ENCODE data around the gene RPS27L. TPM values are rescaled to one million over a fixed set of nuclear protein-coding genes. Genes with fewer than 3 reads are reported as not detected.
A peak's percentile ranks its signal among the peaks of the same experiment; 100 is the strongest.

Gene RPS27L
- polyA plus RNA-seq, 2 of the 4 experiments (the other 2 are of a cell fraction): 609 to 748 TPM

GRCh38 chr15:63185206-63185605 is 27.9 kb upstream of the RPS27L start:
- DNase-seq (ENCODE audit: low read depth in 1 of 2, low spot score in 1 of 2) (no peak), ATAC-seq (no peak), FAIRE-seq (no peak)
- H3K4me2 ChIP-seq: peak overlapping the region; percentile 59
- 75% methylated on average over 2 of the region's 2 CpGs for WGBS (ENCODE audit: missing lambda C conversion rate)
- TF ChIP-seq MAFK (IDR thresholded peaks at IDR 0.05; ENCODE audit: partially characterized antibody): peak; percentile 29
- no peak for TF ChIP-seq CEBPB (IDR thresholded peaks at IDR 0.05)
- no peak for TF ChIP-seq RNF2 (IDR thresholded peaks at IDR 0.05; ENCODE audit: borderline replicate concordance, low read depth)
- no peak for TF ChIP-seq MAZ (IDR thresholded peaks at IDR 0.05; ENCODE audit: borderline replicate concordance, low read depth, low read length)
- H3K4me1 ChIP-seq: peaks cover 26% of the 10 kb centered on the region
- H3K4me3 ChIP-seq: no peak overlapping the region
- H3K9me3 ChIP-seq: no peaks in the 10 kb centered on the region
- H3K27ac ChIP-seq: peak overlapping the region; percentile 52 to 70; a peak in 4 of 6 replicates
- ChIA-PET POLR2A (interaction anchor here (1.1 to 2.5 kb wide), 2 partner anchors 28 to 92 kb away, joined by 3 to 13 read pairs; partner anchors contain the start of genes APH1B and RPS27L), CTCF (interaction anchor here (0.6 to 2.4 kb wide), 11 partner anchors 10 to 882 kb away, joined by 3 to 12 read pairs (median 3); no protein-coding TSS in a partner anchor)

GRCh38 chr15:63181648-63182047 is 24.4 kb upstream of the RPS27L start:
- Histone ChIP-seq H3K4me3 (no peak overlapping the region), H3K4me1 (peaks cover 31% of the 10 kb centered on the region), H3K9me3 (no peaks in the 10 kb centered on the region), H3K4me2 (no peak overlapping the region), H3K27ac (no peak overlapping the region)
- ChIA-PET POLR2A (no interaction called here), CTCF (interaction anchor here (0.6 kb wide), 1 partner anchor 15 kb away, joined by 3 read pairs; no protein-coding TSS in a partner anchor)
- FAIRE-seq: no peak
- no peak for TF ChIP-seq JUNB (IDR thresholded peaks at IDR 0.05)
- no peak for TF ChIP-seq JUN (IDR thresholded peaks at IDR 0.05)
- ATAC-seq: no peak
- 68% methylated on average over 2 of the region's 2 CpGs for WGBS (ENCODE audit: missing lambda C conversion rate)
- DNase-seq (ENCODE audit: low read depth in 1 of 2, low spot score in 1 of 2): no peak

- H3K9me3 ChIP-seq: no peaks in the 10 kb centered on the region
- peaks cover 22% of the 10 kb centered on the region for H3K4me1 ChIP-seq
Observed at GRCh38 chr15:63180746-63181145, 23.5 kb upstream of the RPS27L start.

GRCh38 chr15:63178034-63178433 is 20.8 kb upstream of the RPS27L start:
- Histone ChIP-seq H3K4me1 (peaks cover 14% of the 10 kb centered on the region; the same call in 2 of the 3 replicates), H3K4me2 (no peak overlapping the region), H3K27ac (peak overlapping the region in 1 of 2 experiments; percentile 55; a peak in 2 of 6 replicates), H3K4me3 (no peak overlapping the region), H3K9me3 (no peaks in the 10 kb centered on the region)
- no peak for TF ChIP-seq NFE2L2 (conservative IDR thresholded peaks at IDR 0.05; ENCODE audit: low read length)
- TF ChIP-seq ZFP36 (IDR thresholded peaks at IDR 0.05; ENCODE audit: borderline replicate concordance, partially characterized antibody): no peak
- no peak for TF ChIP-seq FOSB (CRISPR knock-in tag; IDR thresholded peaks at IDR 0.05)
- no peak for TF ChIP-seq HOXB5 (CRISPR knock-in tag; IDR thresholded peaks at IDR 0.05)
- TF ChIP-seq POLR2A (IDR thresholded peaks at IDR 0.05; ENCODE audit: low read length): no peak
- TF ChIP-seq HDAC2 (IDR thresholded peaks at IDR 0.05): no peak
- no peak for TF ChIP-seq TFCP2L1 (CRISPR knock-in tag; IDR thresholded peaks at IDR 0.05)
- no peak for TF ChIP-seq HMGXB4 (CRISPR knock-in tag; IDR thresholded peaks at IDR 0.05; ENCODE audit: borderline replicate concordance)
- ChIA-PET CTCF (interaction anchor here (1.1 kb wide), 2 partner anchors 77 to 130 kb away, joined by 3 read pairs; no protein-coding TSS in a partner anchor), POLR2A (interaction anchor here (1.3 kb wide), 1 partner anchor 11 kb away, joined by 4 read pairs; the partner anchor contains the start of gene RAB8B)
- DNase-seq (ENCODE audit: low read depth in 1 of 2, low spot score in 1 of 2) (no peak), ATAC-seq (peak in 1 of 2 experiments; percentile 41; a peak in 3 of 6 replicates), FAIRE-seq (no peak)
- 57% methylated on average over 5 of the region's 5 CpGs for WGBS (ENCODE audit: missing lambda C conversion rate)

More at GRCh38 chr15:63180746-63181145, 23.5 kb upstream of the RPS27L start:
- ATAC-seq (no peak), FAIRE-seq (no peak), DNase-seq (ENCODE audit: low read depth in 1 of 2, low spot score in 1 of 2) (no peak)
- no peak overlapping the region for H3K27ac ChIP-seq
- H3K4me3 ChIP-seq: no peak overlapping the region
- ChIA-PET CTCF (interaction anchor here (0.8 to 2.1 kb wide), 4 partner anchors 8 to 222 kb away, joined by 3 to 9 read pairs (median 3); partner anchors contain the start of gene RAB8B), POLR2A (no interaction called here)
- H3K4me2 ChIP-seq: no peak overlapping the region
- TF ChIP-seq MAZ (IDR thresholded peaks at IDR 0.05; ENCODE audit: borderline replicate concordance, low read depth, low read length): no peak
- TF ChIP-seq E2F6 (IDR thresholded peaks at IDR 0.05; ENCODE audit: borderline replicate concordance, low read depth): no peak
- TF ChIP-seq HOXA7 (CRISPR knock-in tag; IDR thresholded peaks at IDR 0.05): no peak
- TF ChIP-seq HDAC2 (IDR thresholded peaks at IDR 0.05): no peak
- no peak for TF ChIP-seq EP300 (IDR thresholded peaks at IDR 0.05)
- no peak for TF ChIP-seq TFCP2L1 (CRISPR knock-in tag; IDR thresholded peaks at IDR 0.05)
- TF ChIP-seq SMC3 (IDR thresholded peaks at IDR 0.05): no peak
- no peak for TF ChIP-seq FOXS1 (CRISPR knock-in tag; IDR thresholded peaks at IDR 0.05)
- no peak for TF ChIP-seq RCOR1 (IDR thresholded peaks at IDR 0.05; ENCODE audit: low read depth, low read length)
- no peak for TF ChIP-seq MYC (IDR thresholded peaks at IDR 0.05; ENCODE audit: borderline replicate concordance, low read length)
- 92% methylated on average over 2 of the region's 2 CpGs for WGBS (ENCODE audit: missing lambda C conversion rate)
